GM12878 (cell line): ENCODE results near the gene TNFRSF8. TPM values are rescaled to one million over a fixed set of nuclear protein-coding genes. Genes with fewer than 3 reads are reported as not detected.
A peak's percentile ranks its signal among the peaks of the same experiment; 100 is the strongest.

Experiments
- ATAC-seq: fragments of 200-7000 bp; cut with Tn5 transposase; 3 replicates; pipeline ENCODE4 v1.9.1; 2020; ENCODE audit warnings: mild to moderate bottlenecking, moderate library complexity
- BruUV-seq: library from RNA; stranded (reverse); fragments of 400-500 nt; replicated peaks from 2 replicates; lab custom pipeline; 2021; lab: Mats Ljungman, UMichigan
- CTCF ChIA-PET: fragments of 300-600 bp; sonication (Branson Sonifier 250); formaldehyde crosslinking; extraction: SDS; loops from one replicate; lab custom pipeline; 2021; ENCODE audit warnings: inconsistent platforms; lab: Yijun Ruan, JAX
- POLR2A ChIA-PET: fragments of 350-600 bp; formaldehyde crosslinking; extraction: SDS; loops from one replicate; lab custom pipeline; 2021; ENCODE audit warnings: inconsistent platforms; lab: Charles Lee
- RAD21 ChIA-PET: fragments of 300-600 bp; sonication (Branson Sonifier 250); formaldehyde crosslinking; loops from one replicate; lab custom pipeline; 2023; ENCODE audit warnings: antibody characterized with exemption; ENCODE audit not compliant: unreplicated experiment; lab: Charles Lee
- SMC1A ChIA-PET: fragments of 300-600 bp; sonication (Branson Sonifier 250); formaldehyde crosslinking; loops from one replicate; lab custom pipeline; 2023; ENCODE audit not compliant: unreplicated experiment, uncharacterized antibody; lab: Charles Lee
- DNase-seq: peaks from one replicate; pipeline ENCODE4 v3.0.0-alpha.2; 2011; ENCODE audit warnings: low read depth, low spot score
- FAIRE-seq: peaks from 3 replicates; lab custom pipeline; 2011; peaks lifted over from hg19 to GRCh38; lab: Jason Lieb, UNC
- H2AFZ ChIP-seq: 2 replicates; pipeline ENCODE4 v1.6.0; 2011; ENCODE audit warnings: low read depth, low read length, control low read depth; ENCODE audit not compliant: control insufficient read depth
- H3K27ac ChIP-seq: 2 replicates; pipeline ENCODE4 v1.5.1; 2011; ENCODE audit warnings: control low read depth; ENCODE audit not compliant: control insufficient read depth, insufficient read depth
- H3K27me3 ChIP-seq, 2 experiments: replicated peaks in 1 of 2; 2 replicates each; pipeline versions ENCODE4 v1.6.0 to v1.6.1; 2011; ENCODE audit warnings: low read length in 1 of 2; ENCODE audit not compliant: control insufficient read depth in 2 of 2, insufficient read depth in 2 of 2
- H3K36me3 ChIP-seq, 2 experiments: 2 replicates each; pipeline ENCODE4 v1.5.1; 2011; ENCODE audit warnings: low read length in 1 of 2; ENCODE audit not compliant: control insufficient read depth in 2 of 2, insufficient read depth in 2 of 2
- H3K4me1 ChIP-seq: 2 replicates; pipeline ENCODE4 v1.6.1; 2011; ENCODE audit warnings: mild to moderate bottlenecking, low read length, moderate library complexity, mixed read lengths; ENCODE audit not compliant: control insufficient read depth, insufficient read depth
- H3K4me2 ChIP-seq: 2 replicates; pipeline ENCODE4 v1.6.0; 2011; ENCODE audit warnings: control low read depth; ENCODE audit not compliant: control insufficient read depth, insufficient read depth
- H3K4me3 ChIP-seq: fragments of 200-600 bp; sonication (generic); 2 replicates; pipeline ENCODE4 v1.5.1; 2016
- H3K79me2 ChIP-seq: 2 replicates; pipeline ENCODE4 v1.6.0; 2011; ENCODE audit warnings: low read length; ENCODE audit not compliant: control insufficient read depth, insufficient read depth
- H3K9ac ChIP-seq: 2 replicates; pipeline ENCODE4 v1.8.0; 2011; ENCODE audit warnings: low read length, control low read depth, mixed read lengths; ENCODE audit not compliant: control insufficient read depth, insufficient read depth
- H3K9me3 ChIP-seq: replicated peaks from 3 replicates; pipeline ENCODE4 v1.5.1; 2011; ENCODE audit warnings: mild to moderate bottlenecking, low read length; ENCODE audit not compliant: control insufficient read depth, insufficient read depth
- H4K20me1 ChIP-seq: 2 replicates; pipeline ENCODE4 v1.6.0; 2011; ENCODE audit not compliant: control insufficient read depth, insufficient read depth
- CHD4 ChIP-seq: fragments of 200-600 bp; sonication (generic); IDR thresholded peaks from 2 replicates; pipeline ENCODE4 v1.6.1; 2016; ENCODE audit warnings: mild to moderate bottlenecking
- HCFC1 ChIP-seq: fragments of 150-350 bp; IDR thresholded peaks from 2 replicates; pipeline ENCODE4 v1.6.1; 2014; ENCODE audit warnings: low read length
- JUNB ChIP-seq: IDR thresholded peaks from 2 replicates; pipeline ENCODE4 v1.6.1; 2016; ENCODE audit warnings: antibody characterized with exemption, mild to moderate bottlenecking
- NFXL1 ChIP-seq: fragments of 450-650 bp; IDR thresholded peaks from 2 replicates; pipeline ENCODE4 v1.6.1; 2017; ENCODE audit warnings: antibody characterized with exemption, mild to moderate bottlenecking, borderline replicate concordance
- RBBP5 ChIP-seq: fragments of 200-600 bp; sonication (generic); conservative IDR thresholded peaks from 2 replicates; pipeline ENCODE4 v1.6.1; 2016
- SIN3A ChIP-seq: IDR thresholded peaks from 2 replicates; pipeline ENCODE4 v1.6.1; 2012; ENCODE audit warnings: low read depth, low read length, improper control_type of control experiment
- SMARCA5 ChIP-seq: fragments of 450-650 bp; IDR thresholded peaks from 2 replicates; pipeline ENCODE4 v1.6.1; 2017; ENCODE audit warnings: mild to moderate bottlenecking
- ZNF217 ChIP-seq: fragments of 450-650 bp; IDR thresholded peaks from 2 replicates; pipeline ENCODE4 v1.6.1; 2017; ENCODE audit warnings: antibody characterized with exemption, mild to moderate bottlenecking
- WGBS: methylation state at CpG from one replicate; pipeline ENCODE4 v1.1.6; 2016; ENCODE audit warnings: low lambda C conversion rate; ENCODE audit not compliant: insufficient replicate concordance, insufficient coverage; ENCODE audit errors: missing lambda C conversion rate; 5-methylcytosine and 5-hydroxymethylcytosine counted together
- in situ Hi-C: fragments of 300-500 bp; cut with MboI; formaldehyde crosslinking; loops from 9 replicates; pipeline ENCODE4 v1.14.3; 2018; ENCODE audit warnings: mixed read lengths
- intact Hi-C: fragments of 100-400 bp; cut with micrococcal nuclease; formaldehyde crosslinking; loops from one replicate; pipeline ENCODE4 v1.14.2; 2022; ENCODE audit not compliant: unreplicated experiment
- polyA plus RNA-seq, 11 experiments: library from polyadenylated mRNA; depleted of rRNA in 4 of 11; unstranded in 6 of 11; stranded (reverse) in 5 of 11; fragments of >200 nt; fragmentation: Nextera tagmentation in 4 of 11; fragmentation: Illumina TruSeq in 1 of 11; extraction: Ambion mirVana in 4 of 11; extraction: Trizol in 1 of 11; gene quantifications; 1 replicate in 1 of 11; 2 replicates in 10 of 11; pipeline versions ENCODE4 v1.2.1 to v1.2.3, GENCODE V29; 2011 to 2016; ENCODE audit warnings: inconsistent platforms in 2 of 11, missing spikeins in 2 of 11, low read depth in 1 of 11
- total RNA-seq, 4 experiments: library from RNA; depleted of rRNA in 3 of 4; stranded (reverse); fragments of >200 nt in 3 of 4; fragmentation: Illumina TruSeq in 1 of 4; extraction: Trizol in 1 of 4; gene quantifications; 2 replicates each; pipeline versions ENCODE4 v1.2.1 to v1.2.3, GENCODE V29; 2013 to 2021
- TF ChIP-seq, protein P1 (sequence below): fragments of 450-650 bp; IDR thresholded peaks from 2 replicates; pipeline ENCODE4 v1.6.1; 2014; ENCODE audit warnings: mild to moderate bottlenecking

TNFRSF8 gene
- total and polyA plus RNA-seq, 10 of the 15 experiments (the other 5 are each of a cell fraction or from before 2014, with no cell fraction given) = 9.8 to 114 (median 58.8) TPM

DNA sequence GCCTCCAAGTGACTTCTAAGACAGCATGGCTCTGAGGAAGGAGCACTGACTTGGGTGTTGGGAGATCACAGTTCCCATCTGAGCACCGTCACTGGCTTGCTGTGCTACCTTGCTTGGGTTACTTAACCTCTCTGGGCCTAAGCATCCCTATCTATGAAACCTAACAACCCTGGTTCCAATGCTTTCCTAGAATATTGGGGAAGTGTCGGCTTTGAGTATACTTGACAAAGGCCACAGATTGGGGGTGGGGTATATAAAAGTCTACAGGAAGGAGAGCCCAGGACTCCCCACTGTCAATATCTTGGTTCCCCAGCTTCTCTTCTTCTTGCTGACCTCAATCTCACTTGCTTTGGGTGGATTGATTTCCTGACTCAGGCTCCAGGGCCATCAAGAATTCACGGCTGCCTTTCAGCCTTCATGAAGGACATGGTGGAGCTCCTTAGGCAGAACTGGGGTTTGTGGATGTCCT, 110.0 kb downstream of the TNFRSF8 start:
- Histone ChIP-seq H3K79me2 (peaks cover 85% of the 10 kb centered on the region), H3K4me3 (peak overlapping the region; percentile 59; the same call in 1 of the 2 replicates), H2AFZ (no peak overlapping the region), H3K36me3 (peaks cover 5 to 10% of the 10 kb centered on the region in 2 experiments), H3K27ac (peak overlapping the region; percentile 24), H3K4me1 (peaks cover 46% of the 10 kb centered on the region), H3K27me3 (no peaks in the 10 kb centered on the region), H3K9me3 (no peaks in the 10 kb centered on the region), H3K9ac (peak overlapping the region; percentile 52; the same call in 1 of the 2 replicates), H3K4me2 (peak overlapping the region; percentile 78), H4K20me1 (peaks cover 6% of the 10 kb centered on the region; the same call in 1 of the 2 replicates)
- ChIA-PET RAD21 (interaction anchor here (0.8 to 2.4 kb wide), 5 partner anchors 16 to 48 kb away, joined by 3 to 9 read pairs (median 4); no protein-coding TSS in a partner anchor), SMC1A (interaction anchor here (0.7 to 20.8 kb wide), 6 partner anchors 8 to 49 kb away, joined by 3 to 347 read pairs (median 7); no protein-coding TSS in a partner anchor), CTCF (interaction anchor here (0.7 to 2.6 kb wide), 6 partner anchors 11 to 51 kb away, joined by 3 to 11 read pairs (median 4); no protein-coding TSS in a partner anchor), POLR2A (interaction anchor here (0.6 to 2.7 kb wide), 3 partner anchors 10 to 25 kb away, joined by 5 to 9 read pairs (median 8); no protein-coding TSS in a partner anchor)
- DNase-seq = no peak
- 78% methylated on average over 3 of the region's 3 CpGs for WGBS
- BruUV-seq = no TSS peak
- no peak for ATAC-seq
- intact Hi-C loops = loop anchor here (5.0 kb wide), 1 partner anchor 36 kb away; no protein-coding TSS in a partner anchor
- TF ChIP-seq ZNF217 (peak; percentile 52; the same call in 1 of the 2 replicates), HCFC1 (no peak), NFXL1 (peak; percentile 82; the same call in 1 of the 2 replicates), SMARCA5 (peak; percentile 88), JUNB (no peak), CHD4 (no peak), RBBP5 (no peak), SIN3A (no peak)
- TF ChIP-seq, protein P1, sequence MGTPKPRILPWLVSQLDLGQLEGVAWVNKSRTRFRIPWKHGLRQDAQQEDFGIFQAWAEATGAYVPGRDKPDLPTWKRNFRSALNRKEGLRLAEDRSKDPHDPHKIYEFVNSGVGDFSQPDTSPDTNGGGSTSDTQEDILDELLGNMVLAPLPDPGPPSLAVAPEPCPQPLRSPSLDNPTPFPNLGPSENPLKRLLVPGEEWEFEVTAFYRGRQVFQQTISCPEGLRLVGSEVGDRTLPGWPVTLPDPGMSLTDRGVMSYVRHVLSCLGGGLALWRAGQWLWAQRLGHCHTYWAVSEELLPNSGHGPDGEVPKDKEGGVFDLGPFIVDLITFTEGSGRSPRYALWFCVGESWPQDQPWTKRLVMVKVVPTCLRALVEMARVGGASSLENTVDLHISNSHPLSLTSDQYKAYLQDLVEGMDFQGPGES = no peak
- in situ Hi-C loops = loop anchor here (25.0 kb wide), 1 partner anchor 1564 kb away; no protein-coding TSS in a partner anchor
- FAIRE-seq = no peak
